Coronary artery (tissue), 2 donors: Measurements from ENCODE around the gene KAZN.

Experiments
- DNase-seq: peaks from one replicate; pipeline ENCODE4 v3.0.0-alpha.2; 2017; ENCODE audit warnings: low spot score
- H3K27ac ChIP-seq, 2 donors: fragments of 200-600 bp; sonication (generic); one replicate each; pipeline ENCODE4 v1.5.1; 2016 to 2019
- H3K4me3 ChIP-seq: fragments of 200-600 bp; sonication (generic); 2 replicates; pipeline ENCODE4 v1.5.1; 2016; ENCODE audit warnings: mild to moderate bottlenecking, moderate library complexity
- CTCF ChIP-seq: fragments of 200-600 bp; sonication (generic); IDR thresholded peaks from one replicate; pipeline ENCODE4 v1.5.1; 2019; ENCODE audit warnings: antibody characterized with exemption

The KAZN gene

GRCh38 chr1:14906665-14907064 is 308.2 kb downstream of the KAZN start:
- Histone ChIP-seq H3K4me3 (no peak overlapping the region), H3K27ac (no peak overlapping the region)
- no peak for DNase-seq
- TF ChIP-seq CTCF: no peak

- DNase-seq: no peak
- no peak for TF ChIP-seq CTCF
- Histone ChIP-seq H3K27ac (no peak overlapping the region), H3K4me3 (no peak overlapping the region)
Observed at GRCh38 chr1:14907416-14907815, 308.9 kb downstream of the KAZN start.

GRCh38 chr1:14909273-14909672 is 310.8 kb downstream of the KAZN start:
- DNase-seq: no peak
- no peak for TF ChIP-seq CTCF
- Histone ChIP-seq H3K27ac (no peak overlapping the region), H3K4me3 (no peak overlapping the region)

GRCh38 chr1:14909920-14910460 is 311.5 kb downstream of the KAZN start:
- H3K27ac ChIP-seq: peak overlapping the region in 1 of 2 donors; percentile 72
- TF ChIP-seq CTCF: no peak
- no peak overlapping the region for H3K4me3 ChIP-seq
- no peak for DNase-seq

- TF ChIP-seq CTCF: no peak
- Histone ChIP-seq H3K4me3 (no peak overlapping the region), H3K27ac (peak overlapping the region; percentile 28 to 72)
- no peak for DNase-seq
Observed at GRCh38 chr1:14910984-14911721, 312.7 kb downstream of the KAZN start.

GRCh38 chr1:14912839-14913481 is 314.5 kb downstream of the KAZN start:
- H3K27ac ChIP-seq: peak overlapping the region; percentile 34 to 41
- no peak overlapping the region for H3K4me3 ChIP-seq
- no peak for DNase-seq
- no peak for TF ChIP-seq CTCF
